C4-2B (cell line): ENCODE results near the gene SH2D3C.

Experiments used
- H3K27ac ChIP-seq: fragments of 450-650 bp; 2 replicates; pipeline ENCODE4 v1.5.1; 2017
- CTCF ChIP-seq: fragments of 450-650 bp; conservative IDR thresholded peaks from 2 replicates; pipeline ENCODE4 v1.5.1; 2017; ENCODE audit warnings: mild to moderate bottlenecking
- ZFX ChIP-seq: fragments of 450-650 bp; IDR thresholded peaks from 2 replicates; pipeline ENCODE4 v1.6.1; 2017

The SH2D3C gene

GRCh38 chr9:127694890-127695720 is 83.4 kb downstream of the SH2D3C start:
- no peak overlapping the region for H3K27ac ChIP-seq
- TF ChIP-seq CTCF = no peak
- TF ChIP-seq ZFX = no peak

DNA sequence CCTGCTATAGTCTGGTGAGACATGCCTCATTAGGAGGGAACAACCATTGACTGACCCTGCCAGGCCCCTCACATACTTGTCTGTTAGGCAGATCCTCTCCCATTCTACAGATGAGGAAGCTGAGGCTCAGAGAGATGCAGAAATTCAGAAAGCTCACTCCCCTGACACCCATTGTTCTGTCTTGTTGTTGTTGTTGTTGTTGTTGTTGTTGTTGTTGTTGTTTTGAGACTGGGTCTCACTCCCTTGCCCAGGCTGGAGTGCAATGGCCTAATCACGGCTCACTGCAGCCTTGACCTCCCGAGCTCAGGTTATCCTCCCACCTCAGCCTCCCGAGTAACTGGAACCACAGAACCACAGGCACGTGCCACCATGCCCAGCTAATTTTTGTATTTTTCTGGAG is 84.8 kb downstream of the SH2D3C start:
- H3K27ac ChIP-seq = no peak overlapping the region
- TF ChIP-seq CTCF (no peak), ZFX (no peak)

DNA sequence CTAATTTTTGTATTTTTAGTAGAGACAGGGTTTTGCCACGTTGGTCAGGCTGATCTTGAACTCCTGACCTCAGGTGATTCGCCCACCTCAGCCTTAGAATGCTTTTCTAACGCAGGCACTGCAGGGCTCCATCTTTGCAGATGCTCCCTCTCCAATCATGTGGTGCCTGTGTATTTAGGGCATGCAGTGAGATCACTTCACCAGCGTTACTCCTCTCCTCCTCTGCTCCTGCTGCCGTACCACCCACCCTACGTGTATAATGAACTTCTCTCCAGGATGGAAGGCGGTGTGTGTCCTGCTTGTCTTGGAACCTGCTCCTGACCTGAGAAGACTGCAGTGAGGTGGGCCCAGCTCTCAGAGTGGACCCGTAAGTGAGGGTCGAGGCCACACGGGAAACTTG is 85.3 kb downstream of the SH2D3C start:
- TF ChIP-seq CTCF (no peak), ZFX (no peak)
- no peak overlapping the region for H3K27ac ChIP-seq

GRCh38 chr9:127692071-127692470 is 86.4 kb downstream of the SH2D3C start:
- H3K27ac ChIP-seq = no peak overlapping the region
- TF ChIP-seq ZFX = no peak
- no peak for TF ChIP-seq CTCF

GRCh38 chr9:127690735-127691134 is 87.7 kb downstream of the SH2D3C start:
- TF ChIP-seq ZFX = no peak
- no peak for TF ChIP-seq CTCF
- H3K27ac ChIP-seq = no peak overlapping the region

- no peak overlapping the region for H3K27ac ChIP-seq
- TF ChIP-seq CTCF (no peak), ZFX (no peak)
These were observed 89.0 kb downstream of the SH2D3C start for GRCh38 chr9:127689329-127690000.
